HepG2 (cell line): ENCODE data around the gene METTL23. TPM values are rescaled to one million over a fixed set of nuclear protein-coding genes. Genes with fewer than 3 reads are reported as not detected.

Source experiments
- CREB1 ChIP-seq, 2 experiments: fragments of 450-650 bp in 1 of 2; IDR thresholded peaks; 2 replicates each; pipeline ENCODE4 v1.6.1; 2016 to 2017; ENCODE audit warnings: control low read depth in 1 of 2, mild to moderate bottlenecking in 1 of 2, missing compliant biosample characterization in 1 of 2, missing genetic modification characterization in 1 of 2
- FOXK1 ChIP-seq: sonication (generic); formaldehyde crosslinking; IDR thresholded peaks from 2 replicates; pipeline ENCODE4 v1.4.0; 2020; ENCODE audit warnings: low read depth, missing genetic modification reagents, borderline replicate concordance
- GZF1 ChIP-seq: sonication (generic); formaldehyde crosslinking; IDR thresholded peaks from 2 replicates; pipeline ENCODE4 v1.5.1; 2020; ENCODE audit warnings: mild to moderate bottlenecking, missing genetic modification reagents
- HES4 ChIP-seq: sonication (generic); formaldehyde crosslinking; IDR thresholded peaks from 2 replicates; pipeline ENCODE4 v1.9.0; 2021; ENCODE audit warnings: mild to moderate bottlenecking, missing genetic modification reagents, borderline replicate concordance
- HNRNPUL1 ChIP-seq: fragments of 200-400 bp; formaldehyde crosslinking; IDR thresholded peaks from 2 replicates; pipeline ENCODE4 v1.6.1; 2017; ENCODE audit warnings: low read depth, mild to moderate bottlenecking, low read length, moderate library complexity
- ISX ChIP-seq: sonication (generic); formaldehyde crosslinking; conservative IDR thresholded peaks from 2 replicates; pipeline ENCODE4 v1.5.0; 2020; ENCODE audit warnings: missing genetic modification reagents
- MXD4 ChIP-seq: IDR thresholded peaks from 2 replicates; pipeline ENCODE4 v1.6.1; 2016; ENCODE audit warnings: mild to moderate bottlenecking, missing biosample characterization, missing genetic modification reagents
- MXI1 ChIP-seq: IDR thresholded peaks from 3 replicates; pipeline ENCODE4 v1.6.1; 2012; ENCODE audit warnings: low read depth, low read length, inconsistent platforms, borderline replicate concordance
- NR2C2 ChIP-seq: sonication (generic); formaldehyde crosslinking; IDR thresholded peaks from 2 replicates; pipeline ENCODE4 v1.4.0; 2020; ENCODE audit warnings: missing genetic modification reagents, mild to moderate bottlenecking, moderate library complexity, borderline replicate concordance
- NR2F2 ChIP-seq: IDR thresholded peaks from 2 replicates; pipeline ENCODE4 v1.6.1; 2012; ENCODE audit warnings: low read depth, inconsistent platforms, borderline replicate concordance
- PAX8 ChIP-seq: sonication (generic); formaldehyde crosslinking; IDR thresholded peaks from 2 replicates; pipeline ENCODE4 v1.8.0; 2022; ENCODE audit warnings: mild to moderate bottlenecking, missing genetic modification reagents, borderline replicate concordance
- PRMT3 ChIP-seq: sonication (generic); formaldehyde crosslinking; IDR thresholded peaks from 2 replicates; pipeline ENCODE4 v1.8.1; 2022; ENCODE audit warnings: low read depth, mild to moderate bottlenecking, moderate library complexity, missing genetic modification reagents, borderline replicate concordance
- SMARCC2 ChIP-seq: fragments of 450-650 bp; IDR thresholded peaks from 2 replicates; pipeline ENCODE4 v1.6.1; 2017; ENCODE audit warnings: antibody characterized with exemption, mild to moderate bottlenecking
- ZNF142 ChIP-seq: sonication (generic); formaldehyde crosslinking; IDR thresholded peaks from 2 replicates; pipeline ENCODE4 v1.4.0; 2020; ENCODE audit warnings: missing genetic modification reagents
- ZNF550 ChIP-seq: sonication (generic); formaldehyde crosslinking; IDR thresholded peaks from 2 replicates; pipeline ENCODE4 v1.4.0; 2020; ENCODE audit warnings: mild to moderate bottlenecking, missing genetic modification reagents, borderline replicate concordance
- ZNF574 ChIP-seq: sonication (generic); formaldehyde crosslinking; IDR thresholded peaks from 2 replicates; pipeline ENCODE4 v1.4.0; 2020; ENCODE audit warnings: missing genetic modification reagents
- ZNF737 ChIP-seq: sonication (generic); formaldehyde crosslinking; IDR thresholded peaks from 2 replicates; pipeline ENCODE4 v1.5.0; 2020; ENCODE audit warnings: missing genetic modification reagents, mild to moderate bottlenecking, borderline replicate concordance
- ZSCAN29 ChIP-seq: sonication (generic); formaldehyde crosslinking; conservative IDR thresholded peaks from 2 replicates; pipeline ENCODE4 v1.4.0; 2020; ENCODE audit warnings: mild to moderate bottlenecking, missing genetic modification reagents
- polyA plus RNA-seq, 8 experiments: library from polyadenylated mRNA; depleted of rRNA in 3 of 8; stranded (reverse) in 7 of 8; unstranded in 1 of 8; fragments of >200 nt; fragmentation: Illumina TruSeq in 4 of 8; extraction: Trizol in 4 of 8; gene quantifications; 2 replicates each; pipeline versions ENCODE4 v1.2.1 to v1.2.3, GENCODE V29; 2011 to 2016; ENCODE audit warnings: low read depth in 4 of 8, missing spikeins in 1 of 8, mixed read lengths in 1 of 8; ENCODE audit not compliant: insufficient read depth in 1 of 8
- total RNA-seq, 5 experiments: library from RNA; depleted of rRNA; stranded (reverse); fragments of >200 nt; fragmentation: Illumina TruSeq; extraction: Trizol; gene quantifications; 2 replicates each; pipeline ENCODE4 v1.2.3, GENCODE V29; 2016; ENCODE audit warnings: low read depth in 1 of 5
- TF ChIP-seq, protein P1 (sequence below): sonication (generic); formaldehyde crosslinking; IDR thresholded peaks from 2 replicates; pipeline ENCODE4 v1.8.1; 2023; ENCODE audit warnings: mild to moderate bottlenecking, missing genetic modification reagents, borderline replicate concordance

METTL23 gene
- total and polyA plus RNA-seq, 2 of the 13 experiments (the other 11 are each of a cell fraction or from before 2014, with no cell fraction given): 39.9 to 104 TPM

GRCh38 chr17:76737676-76738467 lies 11.2 kb downstream of the METTL23 start, which contains the start of gene MFSD11 (continued):
- TF ChIP-seq HES4 (CRISPR knock-in tag) (0 out of 2 replicates have a peak, but pooled peaks have one; percentile 66), PAX8 (no peak), ZNF574 (CRISPR knock-in tag) (no peak), MXI1 (peak; percentile 91; the same call in 2 of the 3 replicates), ISX (CRISPR knock-in tag) (no peak), CREB1 (IDR thresholded peaks at IDR 0.05) (peak; percentile 29; the same call in 1 of the 2 replicates), CREB1 (CRISPR knock-in tag; IDR thresholded peaks at IDR 0.05) (peak; percentile 16), HNRNPUL1 (no peak), SMARCC2 (no peak), NR2F2 (peak; percentile 27; the same call in 1 of the 2 replicates), NR2C2 (CRISPR knock-in tag) (no peak; the same call in 1 of the 2 replicates), ZNF737 (no peak), GZF1 (CRISPR knock-in tag) (no peak; the same call in 1 of the 2 replicates), PRMT3 (CRISPR knock-in tag) (no peak), ZSCAN29 (CRISPR knock-in tag) (no peak; the same call in 1 of the 2 replicates), ZNF550 (CRISPR knock-in tag) (no peak), MXD4 (CRISPR knock-in tag) (peak; percentile 77; the same call in 1 of the 2 replicates), ZNF142 (CRISPR knock-in tag) (0 out of 2 replicates have a peak, but pooled peaks have one; percentile 14), FOXK1 (CRISPR knock-in tag) (peak; percentile 10; the same call in 1 of the 2 replicates)
- TF ChIP-seq, protein P1, sequence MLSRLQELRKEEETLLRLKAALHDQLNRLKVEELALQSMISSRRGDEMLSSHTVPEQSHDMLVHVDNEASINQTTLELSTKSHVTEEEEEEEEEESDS (CRISPR knock-in tag): no peak
